ENCODE data around the gene HIF3A.

DNA sequence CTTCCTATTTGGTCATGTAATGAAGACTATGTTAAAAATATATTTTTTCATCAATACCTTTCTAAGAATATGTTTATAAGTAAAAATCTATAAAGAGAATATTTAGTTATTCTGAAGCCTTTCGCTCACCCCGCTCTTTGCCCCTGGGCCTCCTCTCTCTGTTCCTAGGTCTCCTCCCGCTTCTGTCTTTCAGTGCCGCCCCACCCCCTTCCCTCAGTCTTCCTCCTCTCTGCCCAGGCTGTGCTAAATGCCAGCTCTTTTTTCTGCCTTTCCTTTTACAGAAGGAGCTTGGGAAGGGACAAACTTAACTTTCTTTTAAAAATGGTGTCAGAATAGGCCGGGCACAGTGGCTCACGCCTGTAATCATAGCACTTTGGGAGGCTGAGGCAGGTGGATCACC lies 22.8 kb downstream of the HIF3A start:
- TF ChIP-seq EZH2 (IDR thresholded peaks at IDR 0.05) = no peak
- no peak for TF ChIP-seq SRF (IDR thresholded peaks at IDR 0.05; ENCODE audit: low read depth)
- no peak for TF ChIP-seq CTCF (IDR thresholded peaks at IDR 0.05 in 2 of 3, conservative IDR thresholded peaks at IDR 0.05 in 1 of 3; ENCODE audit: borderline replicate concordance in 1 of 3, insufficient read depth in 1 of 3, low read depth in 2 of 3, low read length in 2 of 3)
- TF ChIP-seq POLR2A (IDR thresholded peaks at IDR 0.05; ENCODE audit: borderline replicate concordance, extremely low read depth, insufficient read depth, insufficient read length) = no peak
- no peak for TF ChIP-seq JUND (IDR thresholded peaks at IDR 0.05)
- TF ChIP-seq EZH2phosphoT487 (IDR thresholded peaks at IDR 0.05; ENCODE audit: borderline replicate concordance) = no peak
- no peak for TF ChIP-seq SP1 (IDR thresholded peaks at IDR 0.05; ENCODE audit: low read depth)

Measured in HCT116 (cell line).